GM23338 (cell line): ENCODE data around the gene TRAF3. TPM values are rescaled to one million over a fixed set of nuclear protein-coding genes. Genes with fewer than 3 reads are reported as not detected.

ENCODE experiments used
- ATAC-seq: fragments of 200-7000 bp; cut with Tn5 transposase; 3 replicates; pipeline ENCODE4 v1.9.1; 2020
- DNase-seq: peaks from one replicate; pipeline ENCODE4 v3.0.0-alpha.2; 2015; ENCODE audit warnings: low spot score
- H2AFZ ChIP-seq: fragments of 200-600 bp; sonication (generic); 2 replicates; pipeline ENCODE4 v1.8.0; 2016; ENCODE audit warnings: antibody characterized with exemption, mild to moderate bottlenecking, moderate library complexity
- H3F3A ChIP-seq: fragments of 200-600 bp; sonication (generic); replicated peaks from 2 replicates; pipeline ENCODE4 v1.8.0; 2017; ENCODE audit warnings: antibody characterized with exemption, mixed run types, low read depth
- H3K27ac ChIP-seq: fragments of 200-600 bp; sonication (generic); 2 replicates; pipeline ENCODE4 v1.6.1; 2016; ENCODE audit warnings: low read depth
- H3K27me3 ChIP-seq: fragments of 200-600 bp; sonication (generic); 2 replicates; pipeline ENCODE4 v1.8.0; 2016; ENCODE audit warnings: mild to moderate bottlenecking, mixed run types, moderate library complexity; ENCODE audit not compliant: insufficient read depth
- H3K36me3 ChIP-seq: fragments of 200-600 bp; sonication (generic); 2 replicates; pipeline ENCODE4 v1.8.0; 2016; ENCODE audit warnings: mild to moderate bottlenecking; ENCODE audit not compliant: insufficient read depth
- H3K4me1 ChIP-seq: fragments of 200-600 bp; sonication (generic); 2 replicates; pipeline ENCODE4 v1.8.0; 2016; ENCODE audit warnings: mild to moderate bottlenecking, moderate library complexity; ENCODE audit not compliant: insufficient read depth
- H3K4me2 ChIP-seq: fragments of 200-600 bp; sonication (generic); 2 replicates; pipeline ENCODE4 v1.7.1; 2017; ENCODE audit warnings: mixed run types
- H3K4me3 ChIP-seq: fragments of 200-600 bp; sonication (generic); 2 replicates; pipeline ENCODE4 v1.6.1; 2016; ENCODE audit warnings: mixed run types
- H3K79me2 ChIP-seq: fragments of 200-600 bp; sonication (generic); replicated peaks from 2 replicates; pipeline ENCODE4 v1.8.0; 2017; ENCODE audit warnings: mild to moderate bottlenecking; ENCODE audit not compliant: insufficient read depth
- H3K9me2 ChIP-seq: fragments of 200-600 bp; sonication (generic); 2 replicates; pipeline ENCODE4 v1.8.0; 2017; ENCODE audit not compliant: insufficient read depth
- H4K20me1 ChIP-seq: fragments of 200-600 bp; sonication (generic); replicated peaks from 2 replicates; pipeline ENCODE4 v1.8.0; 2017; ENCODE audit warnings: mild to moderate bottlenecking; ENCODE audit not compliant: insufficient read depth
- H3K27ac Mint-ChIP-seq: 2 replicates; pipeline ENCODE4 v1.8.0; 2020; ENCODE audit warnings: inconsistent platforms, mild to moderate bottlenecking, moderate library complexity, mixed read lengths
- H3K27me3 Mint-ChIP-seq: 3 replicates; pipeline ENCODE4 v1.8.0; 2022; ENCODE audit warnings: low read depth, mild to moderate bottlenecking, moderate library complexity, mixed read lengths, inconsistent platforms; ENCODE audit not compliant: insufficient read depth, poor library complexity
- H3K36me3 Mint-ChIP-seq: 3 replicates; pipeline ENCODE4 v1.8.0; 2021; ENCODE audit warnings: low read depth, mild to moderate bottlenecking, inconsistent platforms, moderate library complexity, mixed read lengths
- H3K4me1 Mint-ChIP-seq: 3 replicates; pipeline ENCODE4 v1.8.0; 2020; ENCODE audit warnings: mild to moderate bottlenecking, inconsistent platforms, mixed read lengths
- H3K4me3 Mint-ChIP-seq: 3 replicates; pipeline ENCODE4 v1.8.0; 2021; ENCODE audit warnings: moderate library complexity, mild to moderate bottlenecking, inconsistent platforms, mixed read lengths
- H3K9me3 Mint-ChIP-seq: 3 replicates; pipeline ENCODE4 v1.8.0; 2020; ENCODE audit warnings: moderate library complexity, mild to moderate bottlenecking, inconsistent platforms, mixed read lengths
- CREB1 ChIP-seq: fragments of 250-450 bp; sonication (Bioruptor Pico); IDR thresholded peaks from 2 replicates; pipeline ENCODE4 v1.5.0; 2020; ENCODE audit warnings: low read depth, mild to moderate bottlenecking, moderate library complexity
- CTCF ChIP-seq, 2 experiments: fragments of 200-600 bp in 1 of 2; sonication (generic) in 1 of 2; conservative IDR thresholded peaks; 2 replicates each; pipeline versions ENCODE4 v1.5.1 to v1.6.1; 2016 to 2017; ENCODE audit warnings: antibody characterized with exemption in 2 of 2, low read depth in 2 of 2, mild to moderate bottlenecking in 2 of 2, moderate library complexity in 1 of 2
- ETS1 ChIP-seq: IDR thresholded peaks from 2 replicates; pipeline ENCODE4 v1.6.1; 2016; ENCODE audit warnings: antibody characterized with exemption
- EZH2 ChIP-seq: fragments of 200-600 bp; sonication (generic); IDR thresholded peaks from one replicate; pipeline ENCODE4 v1.8.0; 2017; ENCODE audit warnings: antibody characterized with exemption, mild to moderate bottlenecking, low read depth; ENCODE audit not compliant: unreplicated experiment
- EZH2phosphoT487 ChIP-seq: fragments of 200-600 bp; sonication (generic); IDR thresholded peaks from one replicate; pipeline ENCODE4 v1.8.1; 2018; ENCODE audit warnings: antibody characterized with exemption; ENCODE audit not compliant: unreplicated experiment
- NANOG ChIP-seq: IDR thresholded peaks from 2 replicates; pipeline ENCODE4 v1.6.1; 2016; ENCODE audit warnings: antibody characterized with exemption, borderline replicate concordance
- POLR2AphosphoS5 ChIP-seq: IDR thresholded peaks from 2 replicates; pipeline ENCODE4 v1.6.1; 2016; ENCODE audit warnings: antibody characterized with exemption, low read depth
- REST ChIP-seq: IDR thresholded peaks from one replicate; pipeline ENCODE4 v1.6.1; 2018; ENCODE audit warnings: antibody characterized with exemption; ENCODE audit not compliant: unreplicated experiment
- STAT1 ChIP-seq: IDR thresholded peaks from one replicate; pipeline ENCODE4 v1.6.1; 2016; ENCODE audit warnings: antibody characterized with exemption; ENCODE audit not compliant: unreplicated experiment
- ZNF114 ChIP-seq: fragments of 250-450 bp; sonication (Bioruptor Pico); IDR thresholded peaks from 2 replicates; pipeline ENCODE4 v1.5.0; 2020; ENCODE audit warnings: mild to moderate bottlenecking, moderate library complexity
- ZNF331 ChIP-seq: fragments of 250-450 bp; sonication (Bioruptor Pico); IDR thresholded peaks from 2 replicates; pipeline ENCODE4 v1.5.0; 2020; ENCODE audit warnings: low read depth, mild to moderate bottlenecking, moderate library complexity
- ZNF462 ChIP-seq: fragments of 250-450 bp; sonication (Bioruptor Pico); IDR thresholded peaks from 2 replicates; pipeline ENCODE4 v1.5.0; 2020; ENCODE audit warnings: mild to moderate bottlenecking, moderate library complexity
- polyA plus RNA-seq: library from polyadenylated mRNA; unstranded; fragments of >200 nt; fragmentation: Nextera tagmentation; extraction: Ambion mirVana; gene quantifications from 2 replicates; pipeline ENCODE4 v1.2.1, GENCODE V29; 2016
- total RNA-seq: library from RNA; depleted of rRNA; stranded (reverse); fragments of >200 nt; shearing (Covaris generic); gene quantifications from 2 replicates; pipeline ENCODE4 v1.2.3, GENCODE V29; 2014

TRAF3 gene
- total and polyA plus RNA-seq, 2 experiments from 2014 or later, result 3.7 to 9.3 TPM

- ATAC-seq (no peak), DNase-seq (no peak)
- Histone ChIP-seq H3K4me2 (no peak overlapping the region), H3K79me2 (no peaks in the 10 kb centered on the region), H3K36me3 (no peaks in the 10 kb centered on the region), H3K4me1 (peaks cover 4% of the 10 kb centered on the region; the same call in 1 of the 2 replicates), H3K27ac (no peak overlapping the region), H3K4me3 (no peak overlapping the region), H3F3A (0 out of 2 replicates have a peak, but pooled peaks cover 4% of the 10 kb centered on the region), H3K27me3 (no peaks in the 10 kb centered on the region), H4K20me1 (no peaks in the 10 kb centered on the region), H3K9me2 (no peaks in the 10 kb centered on the region), H2AFZ (no peak overlapping the region)
- peaks cover 14% of the 10 kb centered on the region for H3K36me3 Mint-ChIP-seq
- TF ChIP-seq ZNF331 (no peak), NANOG (no peak), ZNF462 (no peak), REST (no peak), CREB1 (no peak), STAT1 (no peak), EZH2phosphoT487 (no peak), POLR2AphosphoS5 (no peak), CTCF (conservative IDR thresholded peaks at IDR 0.05; ENCODE audit: low read depth in 2 of 2) (no peak), ETS1 (no peak), ZNF114 (CRISPR knock-in tag) (no peak), EZH2 (no peak)
- H3K27ac Mint-ChIP-seq, result peak overlapping the region; percentile 56; the same call in 1 of the 2 replicates
- H3K4me3 Mint-ChIP-seq, result no peak overlapping the region
- peaks cover 11% of the 10 kb centered on the region for H3K27me3 Mint-ChIP-seq
- peaks cover 14% of the 10 kb centered on the region for H3K4me1 Mint-ChIP-seq
- peaks cover 12% of the 10 kb centered on the region for H3K9me3 Mint-ChIP-seq
Measured at GRCh38 chr14:102746634-102747438, 30.4 kb upstream of the TRAF3 start.
